PC-9 (cell line): Measurements from ENCODE around the gene POU4F3.
"Not testable (repeated sequence)": the region's sequence is repeated elsewhere in the genome, so short reads cannot be mapped to it uniquely, and the experiment has no call there.

ENCODE experiments used
- EZH2 ChIP-seq: fragments of 200-600 bp; sonication (generic); IDR thresholded peaks from 2 replicates; pipeline ENCODE4 v1.8.0; 2017; ENCODE audit warnings: antibody characterized with exemption, low read depth
- TF ChIP-seq, protein P1 (sequence below): fragments of 200-600 bp; sonication (generic); conservative IDR thresholded peaks from 2 replicates; pipeline ENCODE4 v1.6.1; 2017; ENCODE audit warnings: mixed run types, antibody characterized with exemption, mild to moderate bottlenecking, moderate library complexity

DNA sequence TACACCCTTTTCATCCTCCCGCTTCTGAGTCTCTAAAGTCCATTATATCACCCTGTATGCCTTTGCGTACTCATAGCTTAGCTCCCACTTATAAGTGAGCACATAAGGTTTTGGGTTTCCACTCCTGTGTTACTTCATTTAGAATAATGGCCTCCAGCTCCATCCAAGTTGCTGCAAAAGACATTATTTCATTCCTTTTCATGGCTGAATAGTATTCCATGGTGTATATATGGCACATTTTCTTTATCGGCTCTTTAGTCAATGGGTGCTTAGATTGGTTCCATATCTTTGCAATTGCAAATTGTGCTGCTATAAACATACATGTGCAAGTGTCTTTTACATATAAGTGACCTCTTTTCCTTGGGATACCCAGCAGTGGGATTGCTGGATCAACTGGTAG is 39.7 kb upstream of the POU4F3 start:
- TF ChIP-seq, protein P1, sequence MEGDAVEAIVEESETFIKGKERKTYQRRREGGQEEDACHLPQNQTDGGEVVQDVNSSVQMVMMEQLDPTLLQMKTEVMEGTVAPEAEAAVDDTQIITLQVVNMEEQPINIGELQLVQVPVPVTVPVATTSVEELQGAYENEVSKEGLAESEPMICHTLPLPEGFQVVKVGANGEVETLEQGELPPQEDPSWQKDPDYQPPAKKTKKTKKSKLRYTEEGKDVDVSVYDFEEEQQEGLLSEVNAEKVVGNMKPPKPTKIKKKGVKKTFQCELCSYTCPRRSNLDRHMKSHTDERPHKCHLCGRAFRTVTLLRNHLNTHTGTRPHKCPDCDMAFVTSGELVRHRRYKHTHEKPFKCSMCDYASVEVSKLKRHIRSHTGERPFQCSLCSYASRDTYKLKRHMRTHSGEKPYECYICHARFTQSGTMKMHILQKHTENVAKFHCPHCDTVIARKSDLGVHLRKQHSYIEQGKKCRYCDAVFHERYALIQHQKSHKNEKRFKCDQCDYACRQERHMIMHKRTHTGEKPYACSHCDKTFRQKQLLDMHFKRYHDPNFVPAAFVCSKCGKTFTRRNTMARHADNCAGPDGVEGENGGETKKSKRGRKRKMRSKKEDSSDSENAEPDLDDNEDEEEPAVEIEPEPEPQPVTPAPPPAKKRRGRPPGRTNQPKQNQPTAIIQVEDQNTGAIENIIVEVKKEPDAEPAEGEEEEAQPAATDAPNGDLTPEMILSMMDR = not testable (repeated sequence)
- TF ChIP-seq EZH2 = not testable (repeated sequence)
